Right hindlimb (tissue), 1 donor: Measurements from ENCODE around the gene PCBP2.
"Not testable (repeated sequence)": the region's sequence is repeated elsewhere in the genome, so short reads cannot be mapped to it uniquely, and the experiment has no call there.

ENCODE experiments used
- DNase-seq: peaks from one replicate; pipeline ENCODE4 v3.0.0-alpha.2; 2018

PCBP2 gene

DNA sequence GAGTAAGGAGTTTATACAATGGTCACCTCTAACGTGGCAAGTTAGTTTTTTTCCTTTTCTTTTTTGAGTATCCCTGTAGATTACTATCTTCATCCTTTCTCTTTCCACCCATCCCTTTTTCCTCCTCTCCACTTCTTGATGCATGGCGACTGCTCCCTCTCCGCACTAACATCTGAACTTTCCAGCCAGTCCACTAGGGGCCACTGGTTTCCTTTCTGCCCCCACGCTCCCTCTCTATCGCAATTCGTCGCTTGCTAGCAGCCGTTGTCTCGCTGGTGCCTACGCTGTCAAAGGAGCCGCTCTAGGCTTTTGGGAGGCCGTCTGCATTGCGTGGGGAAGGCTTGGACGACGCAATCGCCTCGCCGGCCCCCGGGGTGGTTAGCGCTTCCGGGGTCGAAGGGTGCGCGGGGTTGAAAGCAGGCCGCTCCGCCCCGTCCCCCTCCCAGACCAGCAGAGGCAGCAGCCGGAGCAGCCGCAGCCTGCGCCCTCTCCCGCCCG lies at the start of gene PCBP2:
TSS of gene PCBP2 (plus strand) at position 442 of the 498 bp plus-strand sequence. CDS start 2,699 bp downstream, outside the sequence.
- peak; percentile 99 for DNase-seq

DNA sequence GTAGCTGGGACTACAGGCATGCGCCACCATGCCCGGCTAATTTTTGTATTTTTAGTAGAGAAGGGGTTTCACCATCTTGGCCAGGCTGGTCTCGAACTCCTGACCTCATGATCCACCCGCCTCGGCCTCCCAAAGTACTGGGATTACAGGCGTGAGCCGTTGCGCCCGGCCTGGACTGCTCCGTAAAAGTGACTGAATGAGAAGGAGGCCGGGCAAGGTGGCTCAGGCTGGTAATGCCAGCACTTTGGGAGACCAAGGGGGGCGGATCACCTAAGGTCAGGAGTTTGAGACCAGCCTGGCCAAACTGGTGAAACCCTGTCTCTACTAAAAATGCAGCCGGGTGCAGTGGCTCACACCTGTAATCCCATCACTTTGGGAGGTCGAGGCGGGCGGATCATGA lies 49.6 kb upstream of the PCBP2 start:
- DNase-seq, result not testable (repeated sequence)

DNA sequence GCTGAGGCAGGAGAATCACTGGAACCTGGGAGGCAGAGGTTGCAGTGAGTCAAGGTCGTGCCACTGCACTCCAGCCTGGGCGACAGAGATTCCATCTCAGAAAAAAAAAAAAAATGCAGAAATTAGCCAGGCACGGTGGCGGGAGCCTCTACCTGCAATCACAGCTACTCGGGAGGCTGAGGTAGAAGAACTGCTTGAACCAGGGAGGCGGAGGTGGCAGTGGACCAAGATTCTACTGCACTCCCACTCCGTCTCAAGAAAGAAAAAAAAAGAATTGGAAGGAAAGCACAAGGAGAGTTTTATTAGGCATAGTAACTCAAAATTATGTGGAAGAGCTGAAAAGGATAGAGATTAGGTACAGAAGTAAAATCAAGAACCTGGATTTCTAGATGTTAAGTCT lies 49.0 kb upstream of the PCBP2 start:
- no peak for DNase-seq

DNA sequence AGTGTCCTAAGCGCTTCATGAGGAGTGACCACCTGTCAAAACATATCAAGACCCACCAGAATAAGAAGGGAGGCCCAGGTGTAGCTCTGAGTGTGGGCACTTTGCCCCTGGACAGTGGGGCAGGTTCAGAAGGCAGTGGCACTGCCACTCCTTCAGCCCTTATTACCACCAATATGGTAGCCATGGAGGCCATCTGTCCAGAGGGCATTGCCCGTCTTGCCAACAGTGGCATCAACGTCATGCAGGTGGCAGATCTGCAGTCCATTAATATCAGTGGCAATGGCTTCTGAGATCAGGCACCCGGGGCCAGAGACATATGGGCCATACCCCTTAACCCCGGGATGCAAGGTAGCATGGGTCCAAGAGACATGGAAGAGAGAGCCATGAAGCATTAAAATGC lies 41.0 kb upstream of the PCBP2 start:
- no peak for DNase-seq

DNA sequence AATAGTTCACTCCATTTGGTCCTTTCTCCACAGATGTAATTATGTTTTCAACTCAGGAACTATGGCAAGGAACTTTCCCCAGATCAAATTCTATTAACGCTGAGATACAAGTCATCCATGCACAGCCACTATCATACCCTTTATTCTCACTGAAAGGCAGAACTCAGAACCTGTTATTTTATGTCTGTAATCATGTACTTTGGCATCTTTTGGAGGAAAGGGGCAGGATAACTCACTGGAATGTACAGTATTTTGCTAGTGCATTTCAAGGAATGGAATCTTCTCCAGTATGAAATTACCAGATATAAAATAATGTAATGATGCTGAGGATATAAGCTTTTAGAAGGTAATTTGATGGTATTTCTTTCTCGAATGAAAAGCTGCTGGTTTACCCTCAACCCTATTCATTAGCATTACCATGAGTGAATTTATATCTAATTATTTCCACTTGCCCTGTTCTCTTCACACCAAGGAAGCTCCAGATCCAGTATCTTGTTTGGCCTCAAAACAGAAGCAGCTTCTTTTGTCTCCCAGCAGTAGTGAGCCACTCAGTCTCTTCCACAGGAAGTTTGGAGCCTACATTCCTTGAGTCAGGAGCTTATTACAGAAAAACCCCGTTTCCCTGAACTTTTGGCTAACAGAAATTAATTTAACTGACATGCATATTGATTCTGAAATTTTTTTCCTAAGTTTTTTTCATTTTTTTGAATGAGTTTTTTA lies 38.3 kb upstream of the PCBP2 start:
- no peak for DNase-seq

DNA sequence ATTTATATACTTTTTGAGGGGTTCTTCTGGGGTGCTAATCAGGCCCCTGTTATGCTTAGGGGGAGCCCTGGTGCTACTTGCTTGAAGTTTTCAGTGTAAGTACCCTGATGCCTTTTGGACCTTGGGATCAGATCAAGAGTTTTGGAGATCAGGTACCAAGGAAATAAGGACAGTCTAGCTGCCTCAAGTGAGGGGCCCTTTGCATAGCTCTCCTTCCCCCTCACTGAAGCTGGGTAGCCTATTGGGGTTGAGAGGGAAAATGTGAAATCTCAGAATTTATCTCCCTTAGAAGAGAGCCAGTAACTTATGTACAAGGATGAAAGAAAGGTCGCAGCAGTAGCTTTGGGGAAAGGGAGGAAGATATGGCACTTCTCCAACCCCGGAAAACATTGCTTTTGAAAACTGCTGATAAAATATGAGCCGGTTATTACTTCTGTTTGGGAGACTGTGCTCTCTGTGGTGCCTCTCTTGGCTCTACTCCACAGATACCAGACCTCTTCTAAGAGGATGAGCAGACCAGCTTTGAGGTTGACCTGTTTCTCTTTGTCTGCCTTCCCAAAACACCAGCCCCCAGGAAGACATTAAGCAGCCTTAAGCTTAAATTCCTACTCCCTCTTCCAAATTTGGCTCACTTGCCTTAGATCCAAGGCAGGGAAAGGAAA lies 37.0 kb upstream of the PCBP2 start:
- DNase-seq, result no peak

DNA sequence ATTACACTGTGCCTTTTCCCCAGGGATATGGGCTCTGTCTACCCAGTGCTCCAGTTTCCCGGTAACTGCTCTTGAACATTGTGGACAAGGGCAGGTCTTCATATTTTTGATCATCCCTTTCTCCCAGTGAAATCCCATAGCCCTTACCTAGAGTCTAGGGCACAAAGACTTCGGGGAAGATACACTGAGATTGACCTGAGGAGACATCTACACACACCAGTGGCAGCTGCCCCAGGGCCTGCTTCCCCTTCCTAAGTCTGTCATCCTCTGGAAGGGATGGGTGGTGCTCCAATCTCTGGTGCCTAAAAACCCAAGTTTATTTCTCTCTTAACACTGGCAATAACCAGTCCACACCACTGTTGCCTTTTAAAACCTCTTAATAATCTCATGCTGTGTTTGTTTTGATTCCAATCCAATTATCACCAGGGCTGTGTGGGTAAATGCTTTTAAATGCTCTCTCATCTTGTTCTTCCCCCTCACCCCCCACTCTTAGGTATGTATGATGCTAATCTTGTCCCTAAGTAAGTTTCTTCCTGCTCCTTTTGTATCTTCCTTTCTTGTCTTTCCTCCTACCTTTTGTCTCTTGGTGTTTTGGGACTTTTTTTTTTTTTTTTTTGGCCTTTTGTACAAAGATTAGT lies 36.0 kb upstream of the PCBP2 start:
- not testable (repeated sequence) for DNase-seq

DNA sequence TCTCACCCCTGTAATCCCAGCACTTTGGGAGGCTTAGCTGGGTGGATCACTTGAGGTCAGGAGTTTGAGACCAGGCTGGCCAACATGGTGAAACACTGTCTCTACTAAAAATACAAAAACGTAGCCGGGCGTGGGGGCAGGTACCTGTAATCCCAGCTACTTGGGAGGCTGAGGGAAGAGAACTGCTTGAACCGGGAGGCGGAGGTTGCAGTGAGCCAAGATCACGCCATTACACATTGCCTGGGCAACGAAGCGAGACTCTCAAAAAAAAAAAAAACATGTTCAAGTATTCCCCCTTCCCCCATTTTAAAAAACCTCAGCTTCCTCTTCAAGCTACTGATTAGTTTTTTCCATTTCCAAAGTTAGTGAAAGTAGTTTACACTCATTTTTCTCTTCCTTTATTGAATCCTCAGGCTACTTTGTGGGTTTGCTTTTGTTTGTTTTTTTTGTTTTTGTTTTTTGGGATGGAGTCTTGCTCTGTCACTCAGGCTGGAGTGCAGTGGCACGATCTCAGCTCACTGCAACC lies 34.5 kb upstream of the PCBP2 start:
- not testable (repeated sequence) for DNase-seq

DNA sequence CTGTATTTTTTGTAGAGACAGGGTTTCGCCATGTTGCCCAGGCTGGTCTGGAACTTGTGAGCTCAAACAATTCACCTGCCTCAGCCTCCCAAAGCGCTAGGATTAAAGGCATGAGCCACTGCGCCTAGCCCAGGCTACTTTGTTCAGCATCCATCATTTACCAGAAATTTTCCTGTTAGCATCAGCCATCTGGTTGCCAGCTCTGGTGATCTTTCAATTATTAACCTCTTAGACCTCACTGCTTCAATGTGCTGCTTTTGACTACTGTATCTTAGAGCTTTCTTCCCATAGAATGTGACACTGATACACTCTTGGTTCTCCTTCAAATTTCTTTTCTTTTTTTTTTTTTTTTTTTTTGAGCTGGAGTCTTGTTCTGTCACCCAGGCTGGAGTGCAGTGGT lies 33.7 kb upstream of the PCBP2 start:
- DNase-seq, result no peak

DNA sequence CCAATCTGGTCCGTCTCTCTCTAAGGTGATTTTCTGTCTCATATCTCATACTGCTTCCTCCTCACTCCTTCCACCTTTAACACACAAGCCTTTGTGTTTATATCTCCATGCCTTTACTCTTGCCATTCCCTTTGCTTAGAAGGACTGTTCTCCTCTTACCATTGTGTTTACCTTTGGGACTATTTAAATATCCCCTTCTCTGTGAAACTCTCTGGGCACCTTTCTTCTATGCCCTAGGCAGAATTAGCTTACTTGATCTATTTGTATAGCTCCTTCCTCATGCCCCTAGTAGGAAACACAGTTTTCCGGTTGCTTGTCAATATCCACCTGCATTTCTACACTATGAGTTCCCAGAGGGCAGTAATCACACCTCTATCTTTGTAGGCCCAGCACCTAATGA lies 32.1 kb upstream of the PCBP2 start:
- DNase-seq, result no peak

DNA sequence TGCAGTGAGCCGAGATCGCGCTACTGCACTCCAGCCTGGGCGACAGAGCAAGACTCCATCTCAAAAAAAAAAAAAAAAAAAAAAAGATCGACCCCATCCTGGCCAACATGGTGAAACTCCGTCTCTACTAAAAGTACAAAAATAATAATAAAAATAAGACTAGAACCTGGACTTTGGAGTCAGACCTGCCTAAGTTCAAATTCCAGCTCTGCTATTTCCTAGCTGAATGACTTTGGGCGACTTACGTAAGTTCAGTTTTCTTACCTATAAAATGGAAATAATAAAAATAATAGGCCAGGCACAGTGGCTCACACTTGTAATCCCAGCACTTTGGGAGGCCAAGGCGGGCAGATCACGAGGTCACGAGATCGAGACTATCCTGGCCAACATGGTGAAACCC lies 29.7 kb upstream of the PCBP2 start:
- not testable (repeated sequence) for DNase-seq

DNA sequence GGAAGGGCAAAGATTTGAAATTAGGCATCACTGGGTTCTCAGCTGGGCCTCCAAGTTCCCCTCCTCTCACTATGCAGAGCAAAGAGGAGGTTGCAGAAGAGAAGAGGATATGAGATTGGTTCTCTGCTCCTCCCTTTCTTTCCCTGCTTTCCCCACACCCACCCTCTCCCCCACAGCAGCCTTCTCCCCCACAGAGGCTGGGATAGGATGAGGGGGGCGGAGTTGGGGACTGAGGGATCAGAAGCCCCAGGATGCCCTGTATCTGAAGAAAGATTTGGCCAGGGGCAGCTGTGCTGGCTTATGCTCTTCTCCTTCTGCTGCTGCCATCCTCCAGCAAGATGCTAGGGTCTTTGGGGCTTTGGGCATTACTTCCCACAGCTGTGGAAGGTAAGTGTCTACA lies 28.3 kb upstream of the PCBP2 start, which contains the start of gene AMHR2:
TSS of gene AMHR2 (plus strand) at position 259 of the 400 bp plus-strand sequence. CDS start at position 339, 80 bp downstream.
- no peak for DNase-seq

DNA sequence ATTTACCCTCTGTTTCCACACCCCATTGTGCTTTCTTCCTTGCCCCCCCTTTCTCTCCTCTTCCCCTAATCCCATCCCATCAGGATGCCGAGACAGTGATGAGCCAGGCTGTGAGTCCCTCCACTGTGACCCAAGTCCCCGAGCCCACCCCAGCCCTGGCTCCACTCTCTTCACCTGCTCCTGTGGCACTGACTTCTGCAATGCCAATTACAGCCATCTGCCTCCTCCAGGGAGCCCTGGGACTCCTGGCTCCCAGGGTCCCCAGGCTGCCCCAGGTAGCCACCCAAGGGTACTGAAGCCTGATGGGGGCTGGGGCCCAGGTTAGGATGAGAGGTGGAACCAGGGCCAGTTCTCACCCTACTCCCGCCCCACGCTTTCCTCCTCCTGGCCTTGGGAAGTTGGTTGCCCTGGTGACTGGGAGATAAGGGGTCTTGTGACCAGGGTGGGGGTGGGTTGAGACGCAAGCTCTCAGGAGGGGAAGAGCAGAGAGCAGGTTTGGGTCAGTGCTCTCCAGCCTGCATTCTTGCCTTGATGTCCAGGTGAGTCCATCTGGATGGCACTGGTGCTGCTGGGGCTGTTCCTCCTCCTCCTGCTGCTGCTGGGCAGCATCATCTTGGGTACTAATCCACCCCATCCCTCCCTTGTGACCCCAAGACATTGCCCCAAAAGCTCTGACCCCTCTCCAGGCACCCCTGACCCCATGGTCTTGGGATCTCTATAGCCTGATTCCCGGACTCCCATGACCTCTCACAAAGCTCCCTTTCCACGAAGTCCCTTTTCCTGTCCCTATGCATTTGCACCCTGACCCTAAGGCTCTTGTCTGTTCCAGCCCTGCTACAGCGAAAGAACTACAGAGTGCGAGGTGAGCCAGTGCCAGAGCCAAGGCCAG lies 27.0 kb upstream of the PCBP2 start:
- no peak for DNase-seq

DNA sequence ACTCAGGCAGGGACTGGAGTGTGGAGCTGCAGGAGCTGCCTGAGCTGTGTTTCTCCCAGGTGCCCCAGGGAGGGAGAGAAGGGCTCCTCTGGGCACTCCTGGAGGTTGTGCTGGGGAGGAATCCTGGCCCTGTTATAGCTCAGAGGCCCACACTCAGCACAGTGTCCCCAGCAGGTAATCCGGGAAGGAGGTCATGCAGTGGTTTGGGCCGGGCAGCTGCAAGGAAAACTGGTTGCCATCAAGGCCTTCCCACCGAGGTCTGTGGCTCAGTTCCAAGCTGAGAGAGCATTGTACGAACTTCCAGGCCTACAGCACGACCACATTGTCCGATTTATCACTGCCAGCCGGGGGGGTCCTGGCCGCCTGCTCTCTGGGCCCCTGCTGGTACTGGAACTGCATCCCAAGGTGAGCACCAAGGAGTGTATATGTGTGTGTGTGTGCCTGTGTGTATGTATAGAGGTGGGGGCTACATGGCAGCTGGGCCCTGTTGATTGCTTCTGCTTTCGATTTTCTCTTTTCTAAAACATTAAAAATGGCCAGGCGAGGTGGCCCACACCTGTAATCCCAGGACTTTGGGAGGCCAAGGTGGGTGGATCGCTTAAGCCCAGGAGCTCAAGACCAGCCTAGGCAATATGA lies 26.3 kb upstream of the PCBP2 start:
- DNase-seq, result no peak

DNA sequence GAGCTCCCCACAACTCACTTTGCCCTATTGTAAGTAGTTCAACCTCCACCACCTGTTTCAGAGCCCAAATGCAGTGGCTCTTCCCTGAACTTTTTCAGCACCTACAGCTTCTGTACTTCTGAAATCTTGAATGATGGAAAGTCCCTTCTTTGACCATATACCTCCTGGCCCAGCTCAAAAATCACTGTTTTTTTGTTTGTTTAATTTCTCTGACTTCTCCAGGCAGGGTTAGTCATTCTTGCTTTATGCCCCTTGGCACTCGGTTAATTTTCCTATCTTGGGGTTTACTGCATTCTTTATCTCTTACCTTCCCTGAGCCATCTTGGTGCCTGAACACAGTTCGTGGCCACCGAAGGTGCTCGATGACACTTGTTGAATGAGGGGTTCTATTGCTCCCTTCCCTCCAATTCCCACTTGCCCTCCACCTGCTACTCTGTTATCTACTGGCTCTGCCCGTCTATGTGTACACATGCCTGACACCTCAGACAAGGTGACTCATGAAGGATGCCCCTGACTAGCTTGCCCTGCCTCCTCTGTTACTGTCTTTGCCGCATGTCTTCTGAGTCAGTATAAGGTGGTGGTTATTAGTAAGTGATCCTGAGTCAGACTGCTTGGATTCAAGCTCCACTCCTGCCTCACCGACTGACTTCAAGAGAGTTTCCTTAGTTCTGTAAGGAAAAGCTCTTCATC lies 23.9 kb upstream of the PCBP2 start:
- no peak for DNase-seq

DNA sequence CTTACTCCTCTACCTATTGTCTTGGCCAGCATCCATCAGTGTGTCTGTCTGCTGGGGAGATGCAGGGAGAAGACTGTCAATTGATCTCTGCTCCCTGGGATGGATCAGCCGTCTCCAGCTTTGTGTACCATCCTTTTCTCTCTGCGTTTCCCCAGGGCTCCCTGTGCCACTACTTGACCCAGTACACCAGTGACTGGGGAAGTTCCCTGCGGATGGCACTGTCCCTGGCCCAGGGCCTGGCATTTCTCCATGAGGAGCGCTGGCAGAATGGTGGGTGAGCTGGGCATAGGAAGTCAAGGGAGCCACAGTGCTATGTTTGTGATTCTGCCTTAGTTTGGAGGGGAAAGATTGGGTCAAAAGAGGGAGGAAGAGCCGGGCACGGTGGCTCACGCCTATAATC lies 23.2 kb upstream of the PCBP2 start:
- no peak for DNase-seq

DNA sequence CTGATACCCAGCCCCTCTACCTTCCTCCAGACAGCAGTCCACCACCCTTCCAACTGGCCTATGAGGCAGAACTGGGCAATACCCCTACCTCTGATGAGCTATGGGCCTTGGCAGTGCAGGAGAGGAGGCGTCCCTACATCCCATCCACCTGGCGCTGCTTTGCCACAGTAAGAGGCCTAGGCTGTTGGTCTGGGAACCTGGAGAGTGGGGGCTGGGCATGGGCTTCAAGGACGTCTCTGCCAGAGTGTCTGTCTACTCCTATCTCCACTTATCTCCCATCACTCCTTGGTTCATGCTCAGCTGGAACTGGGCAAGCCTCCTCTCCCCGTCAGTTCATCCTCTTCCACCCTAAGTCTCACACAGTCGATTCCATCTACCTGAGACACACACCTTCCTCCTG lies 21.8 kb upstream of the PCBP2 start:
- DNase-seq, result no peak

DNA sequence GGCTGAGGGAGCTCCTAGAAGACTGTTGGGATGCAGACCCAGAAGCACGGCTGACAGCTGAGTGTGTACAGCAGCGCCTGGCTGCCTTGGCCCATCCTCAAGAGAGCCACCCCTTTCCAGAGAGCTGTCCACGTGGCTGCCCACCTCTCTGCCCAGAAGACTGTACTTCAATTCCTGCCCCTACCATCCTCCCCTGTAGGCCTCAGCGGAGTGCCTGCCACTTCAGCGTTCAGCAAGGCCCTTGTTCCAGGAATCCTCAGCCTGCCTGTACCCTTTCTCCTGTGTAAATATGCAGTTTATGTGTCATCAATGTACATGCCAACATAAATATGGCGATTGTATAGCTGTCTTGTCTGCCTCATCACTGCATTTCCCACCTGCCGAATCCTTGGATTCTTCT lies 20.7 kb upstream of the PCBP2 start:
- no peak for DNase-seq

DNA sequence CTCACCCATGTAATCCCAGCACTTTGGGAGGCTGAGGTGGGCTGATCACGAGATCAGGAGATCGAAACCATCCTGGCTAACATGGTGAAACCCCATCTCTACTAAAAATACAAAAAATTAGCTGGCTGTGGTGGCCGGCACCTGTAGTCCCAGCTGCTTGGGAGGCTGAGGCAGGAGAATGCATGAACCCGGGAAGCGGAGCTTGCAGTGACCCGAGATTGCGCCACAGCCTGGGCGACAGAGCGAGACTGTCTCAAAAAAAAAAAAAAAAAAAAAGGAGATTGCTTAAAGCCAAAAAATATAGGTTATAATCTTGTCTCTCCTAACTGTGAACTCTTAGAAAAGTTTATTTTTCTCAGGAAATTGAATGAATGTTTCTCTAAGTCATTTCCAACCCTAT lies 16.6 kb upstream of the PCBP2 start:
- not testable (repeated sequence) for DNase-seq

DNA sequence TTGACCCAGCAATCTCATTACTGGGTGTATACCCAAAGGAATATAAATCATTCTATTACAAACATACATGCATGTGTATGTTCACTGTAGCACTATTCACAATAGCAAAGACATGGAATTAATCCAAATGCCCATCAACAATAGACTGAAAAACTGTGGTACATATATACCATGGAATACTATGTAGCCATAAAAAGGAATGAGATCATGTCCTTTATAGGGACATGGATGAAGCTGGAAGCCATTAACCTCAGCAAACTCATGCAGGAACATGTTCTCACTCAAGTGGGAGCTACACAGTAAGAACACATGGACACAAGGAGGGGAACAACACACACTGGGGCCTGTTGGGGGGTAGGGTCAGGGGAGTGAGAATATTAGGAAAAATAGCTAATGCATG lies 12.3 kb upstream of the PCBP2 start:
- not testable (repeated sequence) for DNase-seq
